Medulla oblongata (tissue), 1 donor: Measurements from ENCODE around the gene KIAA2012.
A peak's percentile ranks its signal among the peaks of the same experiment; 100 is the strongest.

Experiments
- DNase-seq: peaks from one replicate; pipeline ENCODE4 v3.0.0-alpha.2; 2015; ENCODE audit errors: extremely low spot score

Gene KIAA2012

GRCh38 chr2:202043475-202043874 is 29.6 kb upstream of the KIAA2012 start:
- DNase-seq, result no peak

- DNase-seq, result no peak
Observed at GRCh38 chr2:202044777-202045176, 28.3 kb upstream of the KIAA2012 start.

GRCh38 chr2:202046572-202046971 is 26.5 kb upstream of the KIAA2012 start:
- no peak for DNase-seq

- DNase-seq, result no peak
Observed at GRCh38 chr2:202049092-202049728, 23.8 kb upstream of the KIAA2012 start.

- no peak for DNase-seq
Observed at GRCh38 chr2:202049840-202050239, 23.2 kb upstream of the KIAA2012 start.

GRCh38 chr2:202050652-202051051 is 22.4 kb upstream of the KIAA2012 start:
- DNase-seq, result no peak

- peak; percentile 68 for DNase-seq
Observed at GRCh38 chr2:202051499-202052161, 21.4 kb upstream of the KIAA2012 start.

GRCh38 chr2:202052235-202052634 is 20.8 kb upstream of the KIAA2012 start:
- DNase-seq, result no peak

- no peak for DNase-seq
Observed at GRCh38 chr2:202054679-202055078, 18.4 kb upstream of the KIAA2012 start.

GRCh38 chr2:202056611-202057010 is 16.4 kb upstream of the KIAA2012 start:
- no peak for DNase-seq

GRCh38 chr2:202060218-202060617 is 12.8 kb upstream of the KIAA2012 start:
- DNase-seq, result no peak

GRCh38 chr2:202061695-202062094 is 11.4 kb upstream of the KIAA2012 start:
- DNase-seq, result no peak

- DNase-seq, result peak; percentile 45
Observed at GRCh38 chr2:202064171-202064880, 8.7 kb upstream of the KIAA2012 start.

- DNase-seq, result no peak
Observed at GRCh38 chr2:202064881-202065230, 8.2 kb upstream of the KIAA2012 start.

- DNase-seq, result no peak
Observed at GRCh38 chr2:202065876-202066275, 7.2 kb upstream of the KIAA2012 start.

- DNase-seq, result no peak
Observed at GRCh38 chr2:202066875-202067274, 6.2 kb upstream of the KIAA2012 start.

- DNase-seq, result no peak
Observed at GRCh38 chr2:202067589-202067988, 5.5 kb upstream of the KIAA2012 start.

- no peak for DNase-seq
Observed at GRCh38 chr2:202069170-202070067, 3.6 kb upstream of the KIAA2012 start.

GRCh38 chr2:202071107-202071506 is 1.9 kb upstream of the KIAA2012 start:
- no peak for DNase-seq

GRCh38 chr2:202072226-202072625 is 829 bp upstream of the KIAA2012 start:
- DNase-seq, result no peak

- DNase-seq, result no peak
Observed at GRCh38 chr2:202074324-202074723, 1.3 kb downstream of the KIAA2012 start.

- DNase-seq, result no peak
Observed at GRCh38 chr2:202079310-202079709, 6.3 kb downstream of the KIAA2012 start.
